T-cell (primary cell): ENCODE results near the gene GIT2. TPM values are rescaled to one million over a fixed set of nuclear protein-coding genes. Genes with fewer than 3 reads are reported as not detected.

Experiments used
- ATAC-seq, 4 experiments: fragments of 200-7000 bp in 3 of 4; fragments of 150-1000 bp in 1 of 4; cut with Tn5 transposase; replicated peaks in 1 of 4; 1 replicate in 3 of 4; 2 replicates in 1 of 4; pipeline ENCODE4 v1.10.0; 2021; ENCODE audit warnings: moderate library complexity in 3 of 4, mild to moderate bottlenecking in 2 of 4, moderate number of reproducible peaks in 1 of 4
- CTCF ChIA-PET, 2 donors: fragments of 300-600 bp; sonication (Branson Sonifier 250); formaldehyde crosslinking; loops; one replicate each; lab custom pipeline; 2022; ENCODE audit warnings: antibody characterized with exemption in 2 of 2; lab: Charles Lee
- POLR2A ChIA-PET, 2 donors: fragments of 300-600 bp; sonication (Branson Sonifier 250); formaldehyde crosslinking; loops; one replicate each; lab custom pipeline; 2022; ENCODE audit warnings: antibody characterized with exemption in 2 of 2; lab: Charles Lee
- DNase-seq, 35 experiments: peaks; one replicate each; pipeline versions ENCODE4 v3.0.0 to v3.0.0-alpha.2; 2013 to 2023
- H3K27ac ChIP-seq: one replicate; pipeline ENCODE4 v1.5.1; 2013; ENCODE audit warnings: low read length
- H3K27me3 ChIP-seq, 2 experiments: replicated peaks in 1 of 2; 1 replicate in 1 of 2; 2 replicates in 1 of 2; pipeline versions ENCODE4 v1.6.1 to v1.7.0; 2013; ENCODE audit warnings: low read length in 1 of 2, mixed read lengths in 1 of 2; ENCODE audit not compliant: control insufficient read depth in 2 of 2, insufficient read depth in 2 of 2; ENCODE audit errors: extremely low read depth in 1 of 2
- H3K36me3 ChIP-seq, 2 donors: 1 replicate in 1 of 2; 2 replicates in 1 of 2; pipeline versions ENCODE4 v1.6.1 to v1.7.0; 2013; ENCODE audit warnings: low read length in 1 of 2; ENCODE audit not compliant: control insufficient read depth in 2 of 2, insufficient read depth in 1 of 2; ENCODE audit errors: extremely low read depth in 1 of 2
- H3K4me1 ChIP-seq, 2 experiments: 1 replicate in 1 of 2; 2 replicates in 1 of 2; pipeline versions ENCODE4 v1.6.1 to v1.7.0; 2013; ENCODE audit warnings: low read length in 2 of 2, mixed read lengths in 1 of 2; ENCODE audit not compliant: insufficient read depth in 2 of 2, control insufficient read depth in 1 of 2; ENCODE audit errors: extremely low read depth in 1 of 2
- H3K4me3 ChIP-seq, 2 donors: 1 replicate in 1 of 2; 2 replicates in 1 of 2; pipeline versions ENCODE4 v1.5.1 to v1.7.0; 2013; ENCODE audit warnings: mild to moderate bottlenecking in 2 of 2, low read length in 1 of 2, moderate library complexity in 1 of 2; ENCODE audit not compliant: control insufficient read depth in 1 of 2; ENCODE audit errors: extremely low read depth in 1 of 2
- H3K9me3 ChIP-seq: 2 replicates; pipeline ENCODE4 v1.7.0; 2013
- H3K27ac Mint-ChIP-seq, 2 donors: one replicate each; pipeline ENCODE4 v1.8.0; 2020 to 2021; ENCODE audit warnings: mild to moderate bottlenecking in 2 of 2, mixed read lengths in 2 of 2
- H3K27me3 Mint-ChIP-seq, 2 donors: one replicate each; pipeline ENCODE4 v1.8.0; 2021 to 2022; ENCODE audit warnings: mixed read lengths in 2 of 2
- H3K36me3 Mint-ChIP-seq: one replicate; pipeline ENCODE4 v1.8.0; 2021; ENCODE audit warnings: mixed read lengths
- H3K4me1 Mint-ChIP-seq, 3 donors: one replicate each; pipeline ENCODE4 v1.8.0; 2020 to 2022; ENCODE audit warnings: mixed read lengths in 3 of 3, mild to moderate bottlenecking in 1 of 3
- H3K4me3 Mint-ChIP-seq, 3 donors: one replicate each; pipeline ENCODE4 v1.8.0; 2020 to 2022; ENCODE audit warnings: mild to moderate bottlenecking in 3 of 3, mixed read lengths in 3 of 3, moderate library complexity in 3 of 3
- H3K9me3 Mint-ChIP-seq, 3 donors: one replicate each; pipeline ENCODE4 v1.8.0; 2020 to 2022; ENCODE audit warnings: mixed read lengths in 3 of 3
- WGBS: methylation state at CpG from one replicate; pipeline ENCODE4 v1.1.5; 2013; ENCODE audit warnings: missing lambda C conversion rate; ENCODE audit not compliant: insufficient coverage; 5-methylcytosine and 5-hydroxymethylcytosine counted together
- total RNA-seq, 35 experiments: library from RNA in 6 of 35; stranded (reverse) in 6 of 35; fragments of 120-200 nt in 1 of 35; gene quantifications; one replicate each; pipeline versions ENCODE4 v1.2.1 to v1.2.4 and lab custom pipeline; 2013 to 2026

The GIT2 gene
- total RNA-seq, 5 donors from 2014 or later (not counting 1 experiment from before 2014, with no cell fraction given), result 96.7 to 132 (median 108) TPM

DNA sequence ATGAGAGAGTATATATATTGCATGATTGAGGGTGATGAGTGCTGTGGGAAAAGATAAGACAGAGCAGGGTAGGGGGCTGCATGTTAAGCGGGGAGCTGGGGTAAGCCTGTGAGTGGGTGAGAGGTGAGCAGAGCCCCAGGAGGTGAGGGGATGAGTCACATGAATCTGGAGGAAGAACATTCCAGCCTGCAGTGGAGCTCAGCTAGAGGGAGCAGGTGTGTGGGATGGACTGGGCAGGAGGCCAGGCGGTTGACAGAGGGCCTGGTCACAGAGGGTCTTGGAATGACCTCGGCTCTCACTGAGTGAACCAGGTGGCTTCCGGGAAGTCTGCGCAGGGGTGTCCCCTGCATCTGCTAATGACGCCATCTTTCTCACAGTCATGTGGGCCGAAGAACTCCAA, 44.4 kb downstream of the GIT2 start:
- ChIA-PET CTCF (no interaction called here), POLR2A (no interaction called here)
- Histone ChIP-seq H3K36me3 (peaks cover 18 to 85% of the 10 kb centered on the region in 2 donors), H3K9me3 (no peaks in the 10 kb centered on the region), H3K27me3 (no peaks in the 10 kb centered on the region), H3K27ac (no peak overlapping the region), H3K4me1 (peaks cover 9% of the 10 kb centered on the region in 2 experiments), H3K4me3 (no peak overlapping the region)
- DNase-seq (no peak), ATAC-seq (no peak)
- WGBS, result 96% methylated on average over 5 of the region's 7 CpGs
- H3K27ac Mint-ChIP-seq, result no peak overlapping the region
- H3K36me3 Mint-ChIP-seq, result peaks cover 63% of the 10 kb centered on the region
- peaks cover 22 to 27% (median 26%) of the 10 kb centered on the region in 3 donors for H3K4me1 Mint-ChIP-seq
- H3K9me3 Mint-ChIP-seq, result no peaks in the 10 kb centered on the region
- H3K27me3 Mint-ChIP-seq, result no peaks in the 10 kb centered on the region
- H3K4me3 Mint-ChIP-seq, result no peak overlapping the region

DNA sequence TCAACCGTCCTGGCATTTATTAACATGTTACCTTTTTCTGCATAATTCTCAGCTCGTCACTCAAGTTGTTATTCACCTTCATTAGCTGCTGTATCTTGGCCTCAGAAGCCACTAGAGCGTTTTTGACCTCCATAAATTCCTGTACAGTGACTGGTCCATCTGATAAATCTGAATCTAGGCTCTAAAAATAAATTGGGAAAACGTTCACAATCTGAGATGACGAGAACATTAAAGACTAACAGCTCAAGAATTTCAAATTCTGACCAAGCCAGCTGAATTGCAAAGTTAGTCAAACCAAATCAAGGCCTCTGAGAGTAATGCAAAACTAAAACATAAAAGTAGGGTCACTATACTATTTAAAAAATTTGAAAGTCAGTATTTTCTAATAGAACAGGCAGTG, 45.0 kb downstream of the GIT2 start:
- Histone ChIP-seq H3K27ac (no peak overlapping the region), H3K9me3 (no peaks in the 10 kb centered on the region), H3K4me3 (no peak overlapping the region), H3K36me3 (peaks cover 18 to 82% of the 10 kb centered on the region in 2 donors), H3K27me3 (no peaks in the 10 kb centered on the region), H3K4me1 (peaks cover 13 to 15% of the 10 kb centered on the region in 2 experiments)
- Mint-ChIP-seq H3K4me1 (peaks cover 28 to 32% (median 32%) of the 10 kb centered on the region in 3 donors), H3K9me3 (no peaks in the 10 kb centered on the region), H3K27ac (no peak overlapping the region), H3K36me3 (peaks cover 63% of the 10 kb centered on the region), H3K4me3 (no peak overlapping the region), H3K27me3 (no peaks in the 10 kb centered on the region)
- 91% methylated on average over 3 of the region's 5 CpGs for WGBS
- CTCF ChIA-PET, result no interaction called here
- ATAC-seq (no peak), DNase-seq (no peak)
- POLR2A ChIA-PET, result interaction anchor here (0.5 to 1.0 kb wide), 2 partner anchors 9 to 14 kb away, joined by 3 to 8 read pairs; no protein-coding TSS in a partner anchor

DNA sequence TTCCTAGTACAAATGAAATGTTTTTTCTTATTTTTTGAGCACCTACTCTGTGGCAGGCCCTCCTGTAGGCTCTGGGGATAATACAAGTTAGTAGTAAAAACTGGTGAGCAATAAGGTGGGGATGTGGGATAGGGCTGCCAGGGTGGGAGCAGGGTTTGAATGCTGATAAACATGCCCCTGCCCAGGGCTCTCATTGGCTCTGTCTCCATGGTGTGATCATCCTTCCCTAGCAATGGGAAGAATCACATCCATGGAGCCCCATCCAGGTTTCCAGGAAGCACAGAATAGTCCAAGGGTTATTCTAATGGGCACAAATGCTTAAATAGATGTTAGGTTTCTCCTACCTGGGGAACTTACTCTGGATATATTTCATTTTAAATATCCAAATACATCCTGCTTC, 45.5 kb downstream of the GIT2 start:
- Mint-ChIP-seq H3K4me3 (no peak overlapping the region), H3K9me3 (no peaks in the 10 kb centered on the region), H3K27me3 (no peaks in the 10 kb centered on the region), H3K4me1 (peaks cover 28 to 32% (median 32%) of the 10 kb centered on the region in 3 donors), H3K36me3 (peaks cover 62% of the 10 kb centered on the region), H3K27ac (peak overlapping the region in 1 of 2 donors; percentile 34)
- Histone ChIP-seq H3K9me3 (no peaks in the 10 kb centered on the region), H3K27me3 (no peaks in the 10 kb centered on the region), H3K36me3 (peaks cover 18 to 79% of the 10 kb centered on the region in 2 donors), H3K4me1 (peaks cover 13 to 16% of the 10 kb centered on the region in 2 experiments), H3K4me3 (no peak overlapping the region), H3K27ac (no peak overlapping the region)
- ATAC-seq (no peak), DNase-seq (no peak)
- ChIA-PET POLR2A (interaction anchor here (0.5 to 1.0 kb wide), 3 partner anchors 9 to 519 kb away, joined by 3 to 8 read pairs (median 3); no protein-coding TSS in a partner anchor), CTCF (no interaction called here)

DNA sequence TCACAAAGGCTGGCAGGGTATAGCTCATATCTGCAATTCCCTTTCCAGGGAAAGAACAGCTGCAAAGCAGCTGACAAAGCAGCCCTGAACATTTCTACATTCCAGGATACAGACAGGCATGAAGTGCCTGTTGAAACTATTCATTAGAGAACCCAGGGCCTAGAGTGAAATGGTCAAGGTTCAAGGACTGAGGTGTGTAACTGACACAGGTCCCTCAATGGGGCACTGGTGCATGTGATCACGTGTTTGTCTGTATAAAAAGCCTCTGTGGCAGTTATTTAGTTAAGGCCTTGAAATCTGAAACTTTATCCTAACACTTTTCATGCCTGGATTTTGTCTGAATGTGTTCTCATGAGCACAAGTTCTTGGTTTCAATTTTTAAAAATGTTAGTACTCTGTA, 47.1 kb downstream of the GIT2 start:
- CTCF ChIA-PET, result no interaction called here
- POLR2A ChIA-PET, result no interaction called here
- H3K27me3 ChIP-seq, result no peaks in the 10 kb centered on the region
- H3K4me3 ChIP-seq, result no peak overlapping the region
- no peak for DNase-seq
- Mint-ChIP-seq H3K36me3 (peaks cover 69% of the 10 kb centered on the region), H3K4me1 (peaks cover 32 to 33% (median 32%) of the 10 kb centered on the region in 3 donors), H3K4me3 (no peak overlapping the region), H3K27ac (peak overlapping the region in 1 of 2 donors; percentile 84), H3K27me3 (no peaks in the 10 kb centered on the region), H3K9me3 (no peaks in the 10 kb centered on the region)
- H3K36me3 ChIP-seq, result peaks cover 21 to 84% of the 10 kb centered on the region in 2 donors
- H3K9me3 ChIP-seq, result no peaks in the 10 kb centered on the region
- ATAC-seq, result no peak
- peaks cover 13 to 16% of the 10 kb centered on the region in 2 experiments for H3K4me1 ChIP-seq
- no peak overlapping the region for H3K27ac ChIP-seq
- no CpG with 5 or more reads among the region's 1 CpG for WGBS

DNA sequence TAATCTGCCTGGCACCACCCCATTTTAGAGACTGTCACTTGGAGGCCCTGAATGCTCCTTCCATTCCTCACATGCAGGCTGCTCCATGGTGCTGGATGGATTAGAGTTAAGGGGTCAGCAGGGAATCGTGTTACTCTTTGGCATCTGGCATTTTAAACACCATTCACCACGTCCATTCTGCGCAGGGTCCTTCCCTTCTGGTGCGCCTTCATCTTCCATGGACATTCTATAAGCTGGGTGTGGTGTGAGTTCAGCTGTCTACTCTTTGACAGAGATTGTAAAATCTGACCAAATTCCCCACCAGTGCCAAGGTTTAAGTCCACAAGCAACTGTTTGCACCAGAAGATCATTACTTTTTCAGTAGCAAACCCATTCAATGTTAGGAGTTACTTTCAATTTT, 47.8 kb downstream of the GIT2 start:
- H3K27me3 ChIP-seq, result no peaks in the 10 kb centered on the region
- Mint-ChIP-seq H3K4me3 (peak overlapping the region in 1 of 3 donors; percentile 25), H3K27ac (peak overlapping the region; percentile 45 to 84), H3K9me3 (no peaks in the 10 kb centered on the region), H3K4me1 (peaks cover 32 to 33% (median 32%) of the 10 kb centered on the region in 3 donors), H3K27me3 (no peaks in the 10 kb centered on the region), H3K36me3 (peaks cover 64% of the 10 kb centered on the region)
- H3K4me3 ChIP-seq, result no peak overlapping the region
- H3K36me3 ChIP-seq, result peaks cover 21 to 80% of the 10 kb centered on the region in 2 donors
- no peak for DNase-seq
- POLR2A ChIA-PET, result no interaction called here
- H3K9me3 ChIP-seq, result no peaks in the 10 kb centered on the region
- H3K4me1 ChIP-seq, result peaks cover 13 to 16% of the 10 kb centered on the region in 2 experiments
- H3K27ac ChIP-seq, result no peak overlapping the region
- CTCF ChIA-PET, result interaction anchor here in 1 of 2 donors (0.5 kb wide), 1 partner anchor 13 kb away, joined by 3 read pairs; no protein-coding TSS in a partner anchor
- no CpG with 5 or more reads among the region's 4 CpGs for WGBS
- no peak for ATAC-seq

DNA sequence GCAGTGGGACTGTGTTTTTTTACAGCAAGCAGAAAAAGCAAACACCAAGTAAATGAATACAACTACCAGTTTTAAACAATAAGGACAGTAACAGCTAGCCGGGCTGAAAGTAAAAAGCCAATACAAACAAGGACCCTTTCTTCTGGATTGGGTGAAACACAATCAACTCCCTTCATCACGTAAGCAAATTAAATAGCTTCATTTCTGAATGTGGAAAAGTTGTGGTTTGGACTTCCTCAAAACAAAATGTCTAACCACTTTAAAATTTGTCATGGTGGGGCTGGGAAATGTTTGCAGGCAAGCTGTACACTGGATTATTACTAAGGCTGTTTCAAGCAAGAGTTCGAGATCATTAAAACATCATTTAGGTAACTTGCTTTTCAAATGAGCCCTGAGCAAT, 48.6 kb downstream of the GIT2 start:
- peak overlapping the region; percentile 39 for H3K27ac ChIP-seq
- Mint-ChIP-seq H3K27me3 (no peaks in the 10 kb centered on the region), H3K4me1 (peaks cover 32 to 33% (median 32%) of the 10 kb centered on the region in 3 donors), H3K4me3 (peak overlapping the region in 1 of 3 donors; percentile 63), H3K9me3 (no peaks in the 10 kb centered on the region), H3K27ac (peak overlapping the region; percentile 76 to 84), H3K36me3 (peaks cover 57% of the 10 kb centered on the region)
- no peak for ATAC-seq
- H3K4me3 ChIP-seq, result no peak overlapping the region
- ChIA-PET POLR2A (interaction anchor here in 1 of 2 donors (0.7 kb wide), 1 partner anchor 10 kb away, joined by 5 read pairs; no protein-coding TSS in a partner anchor), CTCF (interaction anchor here in 1 of 2 donors (1.8 kb wide), 1 partner anchor 102 kb away, joined by 4 read pairs; no protein-coding TSS in a partner anchor)
- DNase-seq, result no peak
- H3K4me1 ChIP-seq, result peaks cover 13 to 16% of the 10 kb centered on the region in 2 experiments
- WGBS, result 55% methylated on average over 1 of the region's 3 CpGs
- H3K27me3 ChIP-seq, result no peaks in the 10 kb centered on the region
- H3K9me3 ChIP-seq, result no peaks in the 10 kb centered on the region
- peaks cover 16 to 73% of the 10 kb centered on the region in 2 donors for H3K36me3 ChIP-seq
